Colon (tissue), 2 donors: ENCODE data around the gene C1orf159.
"Not testable (repeated sequence)": the region's sequence is repeated elsewhere in the genome, so short reads cannot be mapped to it uniquely, and the experiment has no call there.

Source experiments
- FAIRE-seq: peaks from 2 replicates; lab custom pipeline; 2012; peaks lifted over from hg19 to GRCh38; lab: Jason Lieb, UNC
- donor health status: control.
- donor health status: control.

The C1orf159 gene

DNA sequence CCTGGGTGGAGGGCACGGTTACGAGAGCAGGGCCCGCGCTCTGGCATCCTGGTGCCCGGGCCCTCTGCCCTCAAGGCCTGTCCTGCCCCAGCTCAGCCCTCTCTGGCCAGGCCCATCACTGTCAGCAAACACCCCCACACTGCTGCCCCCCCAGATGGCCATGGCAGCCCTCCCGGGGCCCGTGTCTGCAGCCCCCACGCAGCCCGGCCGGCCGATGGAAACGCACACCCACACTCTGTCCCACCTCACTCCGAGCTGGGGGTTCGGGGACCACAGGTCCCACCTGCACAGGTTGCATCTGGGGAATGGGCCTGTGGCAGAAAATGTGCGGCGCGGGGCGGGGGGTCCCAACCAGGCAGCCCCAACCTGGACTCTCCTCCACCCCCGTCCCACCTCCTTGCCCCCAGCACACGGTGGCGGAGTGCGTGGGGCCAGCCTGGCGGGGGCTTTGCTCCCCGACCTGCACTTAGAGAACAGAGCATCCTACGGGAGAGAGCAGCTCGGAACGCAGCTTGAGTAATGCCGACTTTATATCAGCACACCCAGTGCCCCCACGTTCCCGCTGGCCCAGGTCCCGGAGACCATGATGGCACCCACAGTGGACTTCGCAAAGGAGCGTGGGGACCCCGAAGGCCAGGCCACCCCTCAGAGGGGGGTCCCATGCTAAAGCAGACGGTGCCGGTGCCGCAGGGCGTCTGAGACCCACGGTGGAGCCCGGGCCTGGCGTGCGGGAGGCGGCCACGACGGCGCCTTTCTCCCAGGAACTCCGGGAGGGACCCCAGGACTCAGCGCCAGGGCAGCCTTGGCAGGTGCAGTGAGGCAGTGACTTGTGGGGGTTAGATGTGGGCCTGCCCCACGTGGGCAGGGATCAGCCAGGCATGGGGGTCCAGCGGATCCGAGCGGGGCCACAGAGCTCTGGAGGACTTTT, 34.3 kb downstream of the C1orf159 start:
- no peak for FAIRE-seq

GRCh38 chr1:1080951-1081310, 35.0 kb downstream of the C1orf159 start:
- no peak for FAIRE-seq

- FAIRE-seq, result no peak
Observed at GRCh38 chr1:1080122-1080757, 35.6 kb downstream of the C1orf159 start.

DNA sequence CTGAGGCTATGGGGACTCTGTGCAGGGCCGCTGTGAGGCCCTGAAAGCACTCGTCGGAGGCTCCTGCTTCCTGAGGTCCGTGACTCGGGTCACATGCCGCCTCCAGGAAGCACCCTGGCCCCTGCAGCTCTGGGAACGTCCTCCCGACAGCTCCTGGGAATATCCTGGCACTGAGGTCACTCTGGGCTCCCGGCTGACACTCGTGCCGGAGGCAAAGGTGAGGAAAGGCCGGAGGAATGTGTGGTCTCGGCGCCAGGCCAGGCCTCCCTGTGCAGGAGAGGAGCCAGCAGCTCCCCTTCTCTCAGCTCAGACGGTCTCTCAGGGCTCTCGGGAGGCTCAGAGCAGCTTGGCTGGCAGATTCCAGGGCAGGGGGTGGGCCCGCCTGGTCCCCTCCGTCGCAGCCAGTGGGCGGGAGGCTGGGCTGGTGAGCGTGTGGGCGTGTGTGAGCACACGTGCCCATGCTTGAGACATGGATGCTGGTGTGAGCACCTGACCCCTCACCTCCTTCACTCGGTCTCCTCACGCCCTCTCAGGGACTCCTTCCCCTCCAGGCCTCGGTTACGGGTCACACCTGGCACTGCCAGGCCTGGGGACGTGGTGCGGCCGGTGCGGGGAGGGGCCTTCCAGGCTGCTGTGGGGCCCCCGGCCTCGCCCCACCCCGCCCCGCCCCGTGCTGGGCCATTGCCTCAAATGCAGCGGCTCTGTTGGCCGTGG, 36.3 kb downstream of the C1orf159 start:
- FAIRE-seq, result no peak

DNA sequence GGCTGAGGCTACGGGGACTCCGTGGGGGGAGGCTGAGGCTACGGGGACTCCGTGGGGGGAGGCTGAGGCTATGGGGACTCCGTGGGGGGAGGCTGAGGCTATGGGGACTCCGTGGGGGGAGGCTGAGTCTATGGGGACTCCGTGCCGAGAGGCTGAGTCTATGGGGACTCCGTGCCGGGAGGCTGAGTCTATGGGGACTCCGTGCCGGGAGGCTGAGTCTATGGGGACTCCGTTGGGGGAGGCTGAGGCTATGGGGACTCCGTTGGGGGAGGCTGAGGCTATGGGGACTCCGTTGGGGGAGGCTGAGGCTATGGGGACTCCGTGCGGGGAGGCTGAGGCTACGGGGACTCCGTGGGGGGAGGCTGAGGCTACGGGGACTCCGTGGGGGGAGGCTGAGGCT, 38.5 kb downstream of the C1orf159 start:
- not testable (repeated sequence) for FAIRE-seq

DNA sequence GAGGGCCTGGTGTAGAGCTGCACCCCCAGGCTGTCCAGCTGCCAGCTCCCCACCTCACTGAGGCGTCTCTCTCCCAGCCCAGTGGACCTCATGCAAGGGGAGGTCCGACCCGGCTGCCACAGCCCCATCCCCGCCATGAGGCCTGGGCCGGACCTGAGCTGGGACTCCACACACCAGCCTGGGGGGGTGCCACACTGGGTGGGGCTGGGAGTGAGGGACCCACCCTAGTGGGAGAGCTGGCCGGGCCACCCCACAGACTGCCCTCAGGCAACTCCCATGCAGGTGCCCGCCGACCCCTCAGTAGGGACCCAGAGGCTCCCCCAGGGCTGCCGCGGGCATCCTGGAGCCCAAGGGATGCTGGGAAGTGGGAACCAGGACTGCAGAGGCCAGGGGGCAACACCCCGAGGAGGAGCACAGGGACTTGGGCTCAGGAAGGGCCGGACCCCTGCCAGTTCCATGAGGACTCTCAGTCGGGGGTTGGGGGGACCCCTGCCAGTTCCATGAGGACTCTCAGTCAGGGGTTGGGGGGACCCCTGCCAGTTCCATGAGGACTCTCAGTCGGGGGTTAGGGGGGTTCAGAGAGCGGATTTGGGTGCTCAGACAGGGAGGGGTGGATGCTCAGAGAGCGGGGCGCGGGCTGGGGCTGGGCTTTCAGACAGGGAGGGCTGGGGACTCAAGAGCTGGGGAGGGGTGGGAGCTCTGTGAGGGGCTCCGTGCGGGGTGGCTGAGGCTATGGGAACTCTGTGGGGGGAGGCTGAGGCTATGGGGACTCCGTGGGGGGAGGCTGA, 40.5 kb downstream of the C1orf159 start:
- no peak for FAIRE-seq

DNA sequence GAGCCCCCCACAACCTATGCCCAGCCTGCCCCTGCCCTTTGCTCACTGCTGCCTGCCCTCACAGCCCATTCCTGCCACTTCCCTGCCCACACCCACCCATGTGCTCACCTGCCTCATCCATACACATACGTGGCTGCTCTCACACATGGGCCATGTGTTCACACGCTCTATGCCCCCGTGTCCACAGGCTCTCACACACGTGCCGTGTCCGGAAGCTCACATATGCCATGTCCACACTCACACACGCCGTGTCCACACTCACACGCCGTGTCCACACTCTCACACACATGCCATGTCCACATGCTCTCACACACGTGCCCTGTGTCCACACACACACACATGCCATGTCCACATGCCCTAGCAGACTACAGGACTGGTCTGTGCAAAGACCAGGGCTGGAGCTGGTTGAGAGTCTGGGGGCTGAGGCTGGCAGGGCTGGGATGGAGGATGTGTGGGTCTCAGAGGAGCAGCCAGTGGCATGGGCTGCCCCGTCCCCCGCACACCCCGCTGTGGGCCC, 41.2 kb downstream of the C1orf159 start:
- FAIRE-seq, result no peak

GRCh38 chr1:1073743-1074587, 41.9 kb downstream of the C1orf159 start, which contains the start of gene RNF223:
Gene RNF223 (minus strand): TSS chr1:1074306. CDS start chr1:1072566, 1,740 bp downstream.
- no peak for FAIRE-seq

- FAIRE-seq, result no peak
Observed at GRCh38 chr1:1072849-1073742, 42.8 kb downstream of the C1orf159 start.

- FAIRE-seq, result no peak
Observed at GRCh38 chr1:1072299-1072848, 43.5 kb downstream of the C1orf159 start.

- no peak for FAIRE-seq
Observed at GRCh38 chr1:1071486-1072298, 44.2 kb downstream of the C1orf159 start.

- no peak for FAIRE-seq
Observed at GRCh38 chr1:1069711-1070676, 45.9 kb downstream of the C1orf159 start.

DNA sequence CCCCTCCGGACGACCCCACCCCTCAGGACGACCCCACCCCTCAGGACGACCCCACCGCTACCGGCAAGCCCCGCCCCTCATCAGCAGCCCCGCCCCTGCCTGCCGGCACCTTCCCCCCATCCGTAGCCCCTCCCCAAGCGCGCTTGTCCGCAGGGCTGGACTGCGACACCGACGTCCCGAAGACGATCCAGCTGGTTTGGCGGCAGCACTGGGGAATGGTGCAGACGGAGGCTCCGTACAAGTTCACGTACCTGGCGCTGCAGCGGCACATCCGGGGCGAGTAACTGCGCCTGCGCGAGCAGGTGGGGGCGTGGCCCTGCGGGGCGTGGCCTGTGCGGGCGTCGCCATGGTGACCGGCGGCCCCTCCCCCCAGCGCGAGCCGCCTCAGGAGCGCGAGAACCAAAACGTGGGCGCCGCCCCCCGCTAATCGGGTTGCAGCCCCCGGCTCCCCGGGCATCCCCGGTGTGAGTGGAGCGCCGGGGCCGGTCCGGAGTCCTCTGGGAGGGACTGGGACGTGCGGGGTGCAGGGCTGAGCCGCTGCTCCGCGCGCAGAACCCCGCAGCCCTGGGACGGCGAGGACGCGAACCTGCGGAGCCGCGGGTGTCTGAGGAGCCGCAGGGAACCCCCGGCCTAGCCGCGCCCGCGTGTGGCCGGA, 46.7 kb downstream of the C1orf159 start:
- FAIRE-seq, result no peak

GRCh38 chr1:1068517-1069055, 47.3 kb downstream of the C1orf159 start:
- no peak for FAIRE-seq

DNA sequence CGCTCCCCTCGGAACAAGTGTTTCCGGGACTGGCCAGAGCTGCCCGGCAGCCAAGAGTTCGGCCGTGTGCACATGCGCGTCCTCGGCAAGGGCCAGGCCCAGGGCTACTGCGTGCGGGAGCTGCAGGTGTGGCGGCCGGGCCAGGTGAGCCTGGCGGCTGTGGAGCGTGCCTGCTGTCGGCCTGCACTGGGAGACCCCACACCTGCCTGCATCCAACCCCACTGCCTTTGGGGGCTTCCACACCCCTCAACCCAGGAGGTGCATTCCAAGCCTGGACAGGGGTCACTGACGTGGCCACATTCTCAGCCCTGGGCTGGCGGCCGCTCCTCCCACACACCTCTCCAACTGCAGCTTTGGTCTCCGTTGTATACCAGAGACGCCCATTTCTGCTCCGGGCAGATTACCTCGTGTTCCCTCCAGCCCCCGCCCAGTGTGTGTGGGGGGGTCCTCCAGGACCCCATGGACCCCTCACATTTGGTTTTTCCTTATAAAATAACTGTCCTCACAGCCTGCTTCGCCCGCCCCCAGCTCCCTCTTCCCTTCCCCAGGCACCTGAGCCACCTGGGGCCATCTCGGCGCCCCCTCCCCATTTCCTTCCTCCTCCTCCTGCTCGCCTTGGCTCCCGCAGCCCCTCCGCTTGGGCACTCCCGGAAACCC, 47.9 kb downstream of the C1orf159 start:
- no peak for FAIRE-seq

- no peak for FAIRE-seq
Observed at GRCh38 chr1:1067284-1067859, 48.5 kb downstream of the C1orf159 start.
